HepG2 (cell line): ENCODE results near the gene PMEL. TPM values are rescaled to one million over a fixed set of nuclear protein-coding genes. Genes with fewer than 3 reads are reported as not detected.

Experiments
- AHR ChIP-seq: IDR thresholded peaks from 2 replicates; pipeline ENCODE4 v1.6.1; 2018; ENCODE audit warnings: missing genetic modification reagents, missing compliant biosample characterization
- CBX1 ChIP-seq: IDR thresholded peaks from one replicate; pipeline ENCODE4 v1.6.1; 2016; ENCODE audit warnings: antibody characterized with exemption, low read depth
- CREB1 ChIP-seq, 2 experiments: fragments of 450-650 bp in 1 of 2; IDR thresholded peaks; 2 replicates each; pipeline ENCODE4 v1.6.1; 2016 to 2017; ENCODE audit warnings: control low read depth in 1 of 2, mild to moderate bottlenecking in 1 of 2, missing compliant biosample characterization in 1 of 2, missing genetic modification characterization in 1 of 2
- DR1 ChIP-seq: sonication (generic); formaldehyde crosslinking; IDR thresholded peaks from 2 replicates; pipeline ENCODE4 v1.8.0; 2021; ENCODE audit warnings: mild to moderate bottlenecking, missing genetic modification reagents, inconsistent platforms
- HOXA7 ChIP-seq: sonication (generic); formaldehyde crosslinking; IDR thresholded peaks from 2 replicates; pipeline ENCODE4 v1.8.1; 2022; ENCODE audit warnings: mild to moderate bottlenecking, missing genetic modification reagents, moderate library complexity
- RFXANK ChIP-seq: IDR thresholded peaks from 2 replicates; pipeline ENCODE4 v1.6.1; 2016
- U2AF1 ChIP-seq: fragments of 200-400 bp; formaldehyde crosslinking; optimal IDR thresholded peaks from 2 replicates; pipeline ENCODE3; 2017; ENCODE audit warnings: mild to moderate bottlenecking, low read depth, low read length
- ZBTB1 ChIP-seq: sonication (generic); formaldehyde crosslinking; IDR thresholded peaks from 2 replicates; pipeline ENCODE4 v1.4.0; 2020; ENCODE audit warnings: missing genetic modification reagents, borderline replicate concordance
- ZBTB7B ChIP-seq: sonication (generic); formaldehyde crosslinking; IDR thresholded peaks from 2 replicates; pipeline ENCODE4 v1.4.0; 2020; ENCODE audit warnings: missing genetic modification reagents
- ZMYM2 ChIP-seq: sonication (generic); formaldehyde crosslinking; IDR thresholded peaks from 2 replicates; pipeline ENCODE4 v1.8.0; 2022; ENCODE audit warnings: mild to moderate bottlenecking, missing genetic modification reagents
- ZMYM4 ChIP-seq: sonication (generic); formaldehyde crosslinking; IDR thresholded peaks from 2 replicates; pipeline ENCODE4 v1.8.1; 2023; ENCODE audit warnings: mild to moderate bottlenecking, missing genetic modification reagents
- ZNF124 ChIP-seq: sonication (generic); formaldehyde crosslinking; IDR thresholded peaks from 2 replicates; pipeline ENCODE4 v1.4.0; 2020; ENCODE audit warnings: missing genetic modification reagents
- ZNF17 ChIP-seq: sonication (generic); formaldehyde crosslinking; IDR thresholded peaks from 2 replicates; pipeline ENCODE4 v1.5.0; 2020; ENCODE audit warnings: mild to moderate bottlenecking, missing genetic modification reagents
- ZNF296 ChIP-seq: sonication (generic); formaldehyde crosslinking; conservative IDR thresholded peaks from 2 replicates; pipeline ENCODE4 v1.5.0; 2020; ENCODE audit warnings: mild to moderate bottlenecking, missing genetic modification reagents
- ZNF615 ChIP-seq: sonication (generic); formaldehyde crosslinking; IDR thresholded peaks from 2 replicates; pipeline ENCODE4 v1.5.0; 2020; ENCODE audit warnings: mild to moderate bottlenecking, missing genetic modification reagents, borderline replicate concordance
- ZNF780A ChIP-seq: sonication (generic); formaldehyde crosslinking; IDR thresholded peaks from 2 replicates; pipeline ENCODE4 v1.8.0; 2022; ENCODE audit warnings: mild to moderate bottlenecking, missing genetic modification reagents, moderate library complexity
- ZNF792 ChIP-seq: IDR thresholded peaks from 2 replicates; pipeline ENCODE4 v1.6.1; 2016
- polyA plus RNA-seq, 8 experiments: library from polyadenylated mRNA; depleted of rRNA in 3 of 8; stranded (reverse) in 7 of 8; unstranded in 1 of 8; fragments of >200 nt; fragmentation: Illumina TruSeq in 4 of 8; extraction: Trizol in 4 of 8; gene quantifications; 2 replicates each; pipeline versions ENCODE4 v1.2.1 to v1.2.3, GENCODE V29; 2011 to 2016; ENCODE audit warnings: low read depth in 4 of 8, missing spikeins in 1 of 8, mixed read lengths in 1 of 8; ENCODE audit not compliant: insufficient read depth in 1 of 8
- total RNA-seq, 5 experiments: library from RNA; depleted of rRNA; stranded (reverse); fragments of >200 nt; fragmentation: Illumina TruSeq; extraction: Trizol; gene quantifications; 2 replicates each; pipeline ENCODE4 v1.2.3, GENCODE V29; 2016; ENCODE audit warnings: low read depth in 1 of 5
- TF ChIP-seq, protein P1 (sequence below): sonication (generic); formaldehyde crosslinking; conservative IDR thresholded peaks from 2 replicates; pipeline ENCODE4 v1.8.0; 2022; ENCODE audit warnings: low read depth, missing genetic modification reagents
- TF ChIP-seq, protein P2 (sequence below): sonication (generic); formaldehyde crosslinking; IDR thresholded peaks from 2 replicates; pipeline ENCODE4 v1.8.0; 2022; ENCODE audit warnings: low read depth, missing genetic modification reagents
- TF ChIP-seq, protein P3 (sequence below): sonication (generic); formaldehyde crosslinking; IDR thresholded peaks from 2 replicates; pipeline ENCODE4 v1.4.0; 2020; ENCODE audit warnings: low read depth, missing genetic modification reagents
- TF ChIP-seq, protein P4 (sequence below): sonication (generic); formaldehyde crosslinking; IDR thresholded peaks from 2 replicates; pipeline ENCODE4 v1.5.1; 2020; ENCODE audit warnings: mild to moderate bottlenecking, missing genetic modification reagents

Gene PMEL
- total and polyA plus RNA-seq, 2 of the 13 experiments (the other 11 are each of a cell fraction or from before 2014, with no cell fraction given) = 0.49 to 3.3 TPM

DNA sequence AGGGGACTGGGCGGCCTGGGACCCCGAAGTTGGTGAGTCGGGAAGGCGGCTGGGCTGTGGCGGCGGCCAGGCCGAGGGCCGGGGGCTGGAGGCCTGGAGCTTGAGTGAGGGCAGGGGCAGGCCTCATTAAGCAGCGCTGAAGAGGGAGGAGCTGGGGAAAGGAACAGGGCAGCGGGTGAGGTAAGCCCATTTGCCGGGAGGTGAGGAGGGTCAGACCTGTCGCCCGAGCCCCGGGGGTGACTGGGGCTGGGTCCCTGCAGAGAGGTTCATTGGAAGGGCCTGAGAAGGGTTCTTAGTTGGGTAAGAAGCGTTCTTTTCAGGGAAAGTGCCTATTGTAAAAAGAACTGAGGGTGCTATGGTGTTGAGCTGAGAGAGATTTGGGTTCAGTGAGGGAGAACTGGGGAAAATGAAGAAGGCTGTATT, 8.5 kb upstream of the PMEL start (continued):
- TF ChIP-seq, protein P1, sequence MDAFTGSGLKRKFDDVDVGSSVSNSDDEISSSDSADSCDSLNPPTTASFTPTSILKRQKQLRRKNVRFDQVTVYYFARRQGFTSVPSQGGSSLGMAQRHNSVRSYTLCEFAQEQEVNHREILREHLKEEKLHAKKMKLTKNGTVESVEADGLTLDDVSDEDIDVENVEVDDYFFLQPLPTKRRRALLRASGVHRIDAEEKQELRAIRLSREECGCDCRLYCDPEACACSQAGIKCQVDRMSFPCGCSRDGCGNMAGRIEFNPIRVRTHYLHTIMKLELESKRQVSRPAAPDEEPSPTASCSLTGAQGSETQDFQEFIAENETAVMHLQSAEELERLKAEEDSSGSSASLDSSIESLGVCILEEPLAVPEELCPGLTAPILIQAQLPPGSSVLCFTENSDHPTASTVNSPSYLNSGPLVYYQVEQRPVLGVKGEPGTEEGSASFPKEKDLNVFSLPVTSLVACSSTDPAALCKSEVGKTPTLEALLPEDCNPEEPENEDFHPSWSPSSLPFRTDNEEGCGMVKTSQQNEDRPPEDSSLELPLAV (CRISPR knock-in tag) = no peak
- TF ChIP-seq ZBTB1 (CRISPR knock-in tag) (no peak), ZNF296 (no peak), ZMYM2 (CRISPR knock-in tag) (no peak), ZMYM4 (no peak), RFXANK (CRISPR knock-in tag) (no peak), CREB1 (IDR thresholded peaks at IDR 0.05) (no peak), CREB1 (CRISPR knock-in tag; IDR thresholded peaks at IDR 0.05) (no peak), ZNF124 (CRISPR knock-in tag) (no peak), ZNF17 (no peak), ZBTB7B (CRISPR knock-in tag) (no peak; the same call in 1 of the 2 replicates), ZNF780A (CRISPR knock-in tag) (no peak), ZNF792 (no peak), ZNF615 (CRISPR knock-in tag) (no peak), AHR (CRISPR knock-in tag) (no peak), CBX1 (no peak), U2AF1 (peak; percentile 60), HOXA7 (CRISPR knock-in tag) (no peak), DR1 (CRISPR knock-in tag) (no peak)
- TF ChIP-seq, protein P2, sequence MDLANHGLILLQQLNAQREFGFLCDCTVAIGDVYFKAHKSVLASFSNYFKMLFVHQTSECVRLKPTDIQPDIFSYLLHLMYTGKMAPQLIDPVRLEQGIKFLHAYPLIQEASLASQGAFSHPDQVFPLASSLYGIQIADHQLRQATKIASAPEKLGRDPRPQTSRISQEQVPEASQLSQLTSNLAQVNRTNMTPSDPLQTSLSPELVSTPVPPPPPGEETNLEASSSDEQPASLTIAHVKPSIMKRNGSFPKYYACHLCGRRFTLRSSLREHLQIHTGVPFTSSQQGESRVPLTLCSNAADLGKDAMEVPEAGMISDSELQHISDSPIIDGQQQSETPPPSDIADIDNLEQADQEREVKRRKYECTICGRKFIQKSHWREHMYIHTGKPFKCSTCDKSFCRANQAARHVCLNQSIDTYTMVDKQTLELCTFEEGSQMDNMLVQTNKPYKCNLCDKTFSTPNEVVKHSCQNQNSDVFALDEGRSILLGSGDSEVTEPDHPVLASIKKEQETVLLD (CRISPR knock-in tag) = no peak
- TF ChIP-seq, protein P3, sequence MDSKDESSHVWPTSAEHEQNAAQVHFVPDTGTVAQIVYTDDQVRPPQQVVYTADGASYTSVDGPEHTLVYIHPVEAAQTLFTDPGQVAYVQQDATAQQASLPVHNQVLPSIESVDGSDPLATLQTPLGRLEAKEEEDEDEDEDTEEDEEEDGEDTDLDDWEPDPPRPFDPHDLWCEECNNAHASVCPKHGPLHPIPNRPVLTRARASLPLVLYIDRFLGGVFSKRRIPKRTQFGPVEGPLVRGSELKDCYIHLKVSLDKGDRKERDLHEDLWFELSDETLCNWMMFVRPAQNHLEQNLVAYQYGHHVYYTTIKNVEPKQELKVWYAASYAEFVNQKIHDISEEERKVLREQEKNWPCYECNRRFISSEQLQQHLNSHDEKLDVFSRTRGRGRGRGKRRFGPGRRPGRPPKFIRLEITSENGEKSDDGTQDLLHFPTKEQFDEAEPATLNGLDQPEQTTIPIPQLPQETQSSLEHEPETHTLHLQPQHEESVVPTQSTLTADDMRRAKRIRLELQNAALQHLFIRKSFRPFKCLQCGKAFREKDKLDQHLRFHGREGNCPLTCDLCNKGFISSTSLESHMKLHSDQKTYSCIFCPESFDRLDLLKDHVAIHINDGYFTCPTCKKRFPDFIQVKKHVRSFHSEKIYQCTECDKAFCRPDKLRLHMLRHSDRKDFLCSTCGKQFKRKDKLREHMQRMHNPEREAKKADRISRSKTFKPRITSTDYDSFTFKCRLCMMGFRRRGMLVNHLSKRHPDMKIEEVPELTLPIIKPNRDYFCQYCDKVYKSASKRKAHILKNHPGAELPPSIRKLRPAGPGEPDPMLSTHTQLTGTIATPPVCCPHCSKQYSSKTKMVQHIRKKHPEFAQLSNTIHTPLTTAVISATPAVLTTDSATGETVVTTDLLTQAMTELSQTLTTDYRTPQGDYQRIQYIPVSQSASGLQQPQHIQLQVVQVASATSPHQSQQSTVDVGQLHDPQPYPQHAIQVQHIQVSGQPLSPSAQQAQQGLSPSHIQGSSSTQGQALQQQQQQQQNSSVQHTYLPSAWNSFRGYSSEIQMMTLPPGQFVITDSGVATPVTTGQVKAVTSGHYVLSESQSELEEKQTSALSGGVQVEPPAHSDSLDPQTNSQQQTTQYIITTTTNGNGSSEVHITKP (CRISPR knock-in tag) = no peak
- TF ChIP-seq, protein P4, sequence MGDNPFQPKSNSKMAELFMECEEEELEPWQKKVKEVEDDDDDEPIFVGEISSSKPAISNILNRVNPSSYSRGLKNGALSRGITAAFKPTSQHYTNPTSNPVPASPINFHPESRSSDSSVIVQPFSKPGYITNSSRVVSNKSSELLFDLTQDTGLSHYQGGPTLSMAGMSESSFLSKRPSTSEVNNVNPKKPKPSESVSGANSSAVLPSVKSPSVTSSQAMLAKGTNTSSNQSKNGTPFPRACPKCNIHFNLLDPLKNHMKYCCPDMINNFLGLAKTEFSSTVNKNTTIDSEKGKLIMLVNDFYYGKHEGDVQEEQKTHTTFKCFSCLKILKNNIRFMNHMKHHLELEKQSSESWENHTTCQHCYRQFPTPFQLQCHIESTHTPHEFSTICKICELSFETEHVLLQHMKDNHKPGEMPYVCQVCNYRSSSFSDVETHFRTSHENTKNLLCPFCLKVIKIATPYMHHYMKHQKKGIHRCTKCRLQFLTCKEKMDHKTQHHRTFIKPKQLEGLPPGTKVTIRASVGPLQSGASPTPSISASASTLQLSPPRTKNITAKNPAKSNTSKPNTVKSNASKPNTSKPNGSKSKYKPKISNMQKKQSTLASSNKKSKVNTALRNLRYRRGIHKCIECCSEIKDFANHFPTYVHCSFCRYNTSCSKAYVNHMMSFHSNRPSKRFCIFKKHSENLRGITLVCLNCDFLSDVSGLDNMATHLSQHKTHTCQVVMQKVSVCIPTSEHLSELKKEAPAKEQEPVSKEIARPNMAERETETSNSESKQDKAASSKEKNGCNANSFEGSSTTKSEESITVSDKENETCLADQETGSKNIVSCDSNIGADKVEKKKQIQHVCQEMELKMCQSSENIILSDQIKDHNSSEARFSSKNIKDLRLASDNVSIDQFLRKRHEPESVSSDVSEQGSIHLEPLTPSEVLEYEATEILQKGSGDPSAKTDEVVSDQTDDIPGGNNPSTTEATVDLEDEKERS (CRISPR knock-in tag) = peak; percentile 72
